ENCODE data around the gene PCSK6.
"Not testable (repeated sequence)": the region's sequence is repeated elsewhere in the genome, so short reads cannot be mapped to it uniquely, and the experiment has no call there.

Gene PCSK6

DNA sequence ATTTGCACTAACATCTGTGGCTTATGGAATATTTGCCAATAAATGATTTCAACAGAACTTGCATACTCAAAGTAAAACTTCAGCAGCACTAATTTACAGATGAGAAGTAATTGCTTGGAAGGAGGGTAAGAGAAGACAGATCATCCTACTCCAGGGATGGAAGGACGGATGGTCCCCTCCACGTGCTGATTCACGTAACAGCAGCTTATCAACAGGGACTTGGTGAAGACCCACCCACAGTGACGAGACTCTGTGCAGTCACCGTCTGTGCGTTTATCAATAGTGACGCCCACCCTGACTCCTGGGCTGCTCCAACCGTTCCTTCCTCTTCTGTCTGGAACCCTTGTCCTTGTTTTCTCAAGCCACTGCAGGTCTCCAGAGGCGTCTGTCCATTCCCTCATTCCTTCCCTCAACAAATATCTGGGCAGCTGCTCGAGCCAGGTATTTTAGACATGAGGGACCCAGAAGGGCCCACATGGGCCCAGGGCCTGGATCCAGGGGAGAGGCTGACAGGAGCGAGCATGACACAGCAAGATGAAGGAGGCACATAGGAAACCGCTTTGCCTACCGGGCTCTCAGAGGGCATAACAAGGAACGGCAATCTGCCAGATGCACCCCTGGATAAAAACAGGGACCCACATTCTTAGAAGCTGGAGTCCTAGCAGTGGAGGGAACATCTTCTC lies 33.3 kb downstream of the PCSK6 start:
- no peak for DNase-seq (ENCODE audit: extremely low read depth, insufficient read length)
- TF ChIP-seq, protein P1, sequence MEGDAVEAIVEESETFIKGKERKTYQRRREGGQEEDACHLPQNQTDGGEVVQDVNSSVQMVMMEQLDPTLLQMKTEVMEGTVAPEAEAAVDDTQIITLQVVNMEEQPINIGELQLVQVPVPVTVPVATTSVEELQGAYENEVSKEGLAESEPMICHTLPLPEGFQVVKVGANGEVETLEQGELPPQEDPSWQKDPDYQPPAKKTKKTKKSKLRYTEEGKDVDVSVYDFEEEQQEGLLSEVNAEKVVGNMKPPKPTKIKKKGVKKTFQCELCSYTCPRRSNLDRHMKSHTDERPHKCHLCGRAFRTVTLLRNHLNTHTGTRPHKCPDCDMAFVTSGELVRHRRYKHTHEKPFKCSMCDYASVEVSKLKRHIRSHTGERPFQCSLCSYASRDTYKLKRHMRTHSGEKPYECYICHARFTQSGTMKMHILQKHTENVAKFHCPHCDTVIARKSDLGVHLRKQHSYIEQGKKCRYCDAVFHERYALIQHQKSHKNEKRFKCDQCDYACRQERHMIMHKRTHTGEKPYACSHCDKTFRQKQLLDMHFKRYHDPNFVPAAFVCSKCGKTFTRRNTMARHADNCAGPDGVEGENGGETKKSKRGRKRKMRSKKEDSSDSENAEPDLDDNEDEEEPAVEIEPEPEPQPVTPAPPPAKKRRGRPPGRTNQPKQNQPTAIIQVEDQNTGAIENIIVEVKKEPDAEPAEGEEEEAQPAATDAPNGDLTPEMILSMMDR (IDR thresholded peaks at IDR 0.05; ENCODE audit: insufficient read depth, low read length, poor library complexity, severe bottlenecking): no peak
- no peak overlapping the region for H3K4me3 ChIP-seq (replicated peaks; ENCODE audit: low read depth, low read length)
- no peaks in the 10 kb centered on the region for H3K27me3 ChIP-seq (replicated peaks; ENCODE audit: control insufficient read depth, insufficient read depth, low read length)
- H3K36me3 ChIP-seq (ENCODE audit: control insufficient read depth, insufficient read depth, low read length): no peaks in the 10 kb centered on the region

DNA sequence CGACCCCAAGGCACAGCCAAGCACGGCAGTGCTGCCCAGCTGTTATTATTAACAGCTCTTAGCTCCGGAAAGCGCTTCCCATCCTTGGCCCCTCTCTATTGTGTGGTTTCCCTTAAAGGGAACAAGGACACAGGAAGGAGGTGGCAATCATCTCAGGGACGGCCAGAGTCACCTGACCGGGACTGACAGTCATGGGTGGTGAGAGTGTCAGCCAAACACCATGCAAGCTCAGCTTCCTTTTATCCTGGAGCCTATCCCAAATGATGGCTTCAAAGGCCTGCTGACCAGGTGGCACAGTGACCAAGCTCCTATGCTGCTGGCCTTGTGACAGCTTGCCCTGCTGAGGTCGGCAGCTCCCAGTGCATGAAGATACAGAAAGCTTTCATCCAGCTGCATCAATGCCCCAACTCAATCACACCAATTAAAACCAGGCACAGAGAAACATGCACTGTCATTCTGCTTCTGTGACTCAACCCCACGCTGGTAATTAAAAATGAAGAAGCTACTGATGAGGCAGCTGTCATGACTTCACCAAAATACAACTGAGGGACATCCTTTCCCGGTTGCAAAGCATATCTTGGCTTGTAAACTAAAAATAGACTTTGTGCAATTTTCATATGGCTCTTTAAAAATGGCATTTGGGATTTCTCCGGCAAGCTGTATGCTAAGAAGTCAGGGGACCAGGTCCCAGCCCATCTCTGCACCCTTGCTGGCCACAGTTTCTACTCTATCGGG lies 34.0 kb downstream of the PCSK6 start:
- TF ChIP-seq, protein P1 (IDR thresholded peaks at IDR 0.05; ENCODE audit: insufficient read depth, low read length, poor library complexity, severe bottlenecking): no peak
- Histone ChIP-seq H3K36me3 (ENCODE audit: control insufficient read depth, insufficient read depth, low read length) (no peaks in the 10 kb centered on the region), H3K27me3 (replicated peaks; ENCODE audit: control insufficient read depth, insufficient read depth, low read length) (no peaks in the 10 kb centered on the region), H3K4me3 (replicated peaks; ENCODE audit: low read depth, low read length) (no peak overlapping the region)
- DNase-seq (ENCODE audit: extremely low read depth, insufficient read length): no peak

- not testable (repeated sequence) for H3K36me3 ChIP-seq (ENCODE audit: control insufficient read depth, insufficient read depth, low read length); H3K27me3 ChIP-seq (replicated peaks; ENCODE audit: control insufficient read depth, insufficient read depth, low read length); DNase-seq (ENCODE audit: extremely low read depth, insufficient read length); H3K4me3 ChIP-seq (replicated peaks; ENCODE audit: low read depth, low read length)
Observed at GRCh38 chr15:101454781-101455180, 34.7 kb downstream of the PCSK6 start.

DNA sequence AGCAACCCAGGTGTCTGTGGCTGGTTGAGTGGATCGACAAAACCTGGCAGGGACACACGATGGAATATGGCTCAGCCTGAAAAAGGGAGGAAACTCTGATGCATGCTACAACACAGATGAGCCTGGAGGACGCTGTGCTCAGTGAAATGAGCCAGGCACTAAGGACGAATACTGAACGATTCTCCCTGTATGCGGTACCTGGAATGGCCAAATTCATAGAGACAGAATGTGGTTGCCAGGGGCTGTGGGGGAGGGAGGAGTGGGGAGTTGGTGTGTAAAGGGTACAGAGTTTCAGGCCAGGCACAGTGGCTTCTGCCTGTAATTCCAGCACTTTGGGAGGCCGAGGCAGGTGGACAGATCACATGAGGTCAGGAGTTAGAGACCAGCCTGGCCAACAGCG lies 35.1 kb downstream of the PCSK6 start:
- Histone ChIP-seq H3K27me3 (replicated peaks; ENCODE audit: control insufficient read depth, insufficient read depth, low read length) (no peaks in the 10 kb centered on the region), H3K4me3 (replicated peaks; ENCODE audit: low read depth, low read length) (no peak overlapping the region), H3K36me3 (ENCODE audit: control insufficient read depth, insufficient read depth, low read length) (no peaks in the 10 kb centered on the region)
- no peak for DNase-seq (ENCODE audit: extremely low read depth, insufficient read length)
- TF ChIP-seq, protein P1 (IDR thresholded peaks at IDR 0.05; ENCODE audit: insufficient read depth, low read length, poor library complexity, severe bottlenecking): no peak

GRCh38 chr15:101453123-101454120 lies 36.1 kb downstream of the PCSK6 start:
- H3K36me3 ChIP-seq (ENCODE audit: control insufficient read depth, insufficient read depth, low read length): no peaks in the 10 kb centered on the region
- TF ChIP-seq, protein P1 (IDR thresholded peaks at IDR 0.05; ENCODE audit: insufficient read depth, low read length, poor library complexity, severe bottlenecking): no peak
- no peak overlapping the region for H3K4me3 ChIP-seq (replicated peaks; ENCODE audit: low read depth, low read length)
- H3K27me3 ChIP-seq (replicated peaks; ENCODE audit: control insufficient read depth, insufficient read depth, low read length): no peaks in the 10 kb centered on the region
- DNase-seq (ENCODE audit: extremely low read depth, insufficient read length): no peak

Measured in GM06990 (cell line).